GM21723 (cell line): ENCODE results near the gene RPLP2.

Experiments used
- ATAC-seq: cut with Tn5 transposase; IDR thresholded peaks from one replicate; pipeline ENCODE4 v1.9.1; 2021; ENCODE audit warnings: mild to moderate bottlenecking, moderate library complexity; ENCODE audit not compliant: unreplicated experiment

RPLP2 gene

DNA sequence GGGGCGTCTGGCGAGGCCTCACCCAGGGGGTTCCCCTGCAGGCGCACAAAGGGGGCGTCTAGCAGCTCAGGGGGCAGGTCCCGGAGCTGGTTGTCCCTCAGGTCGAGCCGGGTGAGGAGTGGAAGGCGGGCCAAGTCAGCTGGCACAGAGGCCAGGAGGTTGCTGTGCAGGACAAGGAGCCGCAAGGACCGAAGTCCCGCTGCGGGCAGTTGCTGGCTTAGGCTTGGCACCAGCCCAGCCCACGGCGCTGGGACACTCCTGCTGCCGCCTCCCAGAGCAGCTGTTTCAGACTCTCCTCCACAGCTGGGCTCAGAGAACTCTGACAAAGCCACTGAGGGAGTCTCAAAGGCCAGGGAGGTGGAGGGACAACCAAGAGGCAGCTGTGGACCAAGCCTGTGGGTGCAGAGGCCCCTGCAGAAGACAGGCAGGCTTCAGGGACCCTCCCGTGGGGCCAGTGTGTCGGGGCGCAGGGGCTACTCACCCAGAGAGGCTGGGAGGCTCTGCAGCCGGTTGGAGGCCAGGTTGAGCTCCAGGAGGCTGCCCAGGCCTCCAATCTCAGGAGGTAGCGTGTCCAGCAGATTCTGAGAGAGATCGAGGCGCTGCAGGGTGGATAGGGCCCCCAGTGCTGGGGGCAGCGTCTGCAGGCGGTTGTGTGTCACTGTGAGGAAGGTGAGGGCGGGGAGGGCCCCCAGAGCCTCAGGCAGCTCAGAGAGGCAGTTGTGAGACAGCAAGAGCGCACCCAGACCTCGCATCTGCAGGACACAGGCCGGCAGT lies 6.9 kb upstream of the RPLP2 start:
- ATAC-seq, result no peak

DNA sequence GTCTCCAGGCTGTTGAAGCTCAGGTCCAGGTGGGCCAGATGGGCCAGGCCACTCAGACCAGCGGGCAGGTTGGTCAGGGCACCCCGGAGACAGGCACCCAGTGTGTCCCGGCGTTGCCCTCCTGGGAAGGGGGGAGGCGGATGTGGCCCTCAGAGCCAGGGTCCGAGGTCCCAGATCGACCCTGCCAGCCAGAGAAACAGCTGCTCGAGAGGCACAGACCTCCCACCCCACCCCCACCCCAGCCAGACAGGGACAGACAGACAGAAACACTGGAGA lies 6.4 kb upstream of the RPLP2 start:
- no peak for ATAC-seq

DNA sequence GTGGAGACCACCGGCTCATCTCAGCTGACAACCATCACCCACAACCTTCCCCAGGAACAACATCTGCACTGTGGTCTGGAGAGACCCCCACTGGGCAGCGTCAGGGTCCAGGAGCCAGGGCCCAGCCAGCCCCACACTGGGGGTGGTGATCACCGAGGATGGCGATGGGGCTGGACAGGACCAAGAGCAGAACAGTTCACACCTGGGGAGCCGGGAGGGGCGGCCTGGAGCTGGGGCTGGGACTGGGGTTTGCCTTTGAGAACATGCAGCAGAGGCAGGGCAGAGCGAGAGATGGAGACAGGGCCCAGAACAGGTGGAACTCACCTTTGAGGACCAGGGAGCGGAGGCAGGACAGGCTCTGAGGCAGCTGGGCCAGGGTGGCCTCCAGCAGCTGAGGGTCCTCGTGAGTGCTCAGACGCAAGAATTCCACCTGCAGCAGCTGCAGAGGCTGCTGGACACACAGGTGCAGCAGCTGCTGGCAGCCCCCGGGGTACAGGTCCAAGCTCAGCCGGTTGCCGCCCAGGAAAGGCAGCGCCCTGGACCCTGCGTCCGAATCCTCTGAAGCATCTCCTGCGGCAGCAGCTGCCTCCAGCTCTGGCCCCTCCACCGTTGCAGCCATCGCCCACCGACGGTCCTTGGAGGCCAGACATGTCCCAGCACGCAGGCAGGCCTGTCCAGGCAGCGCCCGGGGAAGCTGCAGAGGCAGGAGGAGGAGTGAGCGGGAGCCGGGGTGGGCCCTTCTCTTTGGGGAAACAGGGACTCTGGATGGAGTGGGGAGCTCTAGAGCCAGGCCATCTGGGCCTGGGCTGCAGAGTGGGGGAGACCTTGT lies 5.8 kb upstream of the RPLP2 start:
- no peak for ATAC-seq

DNA sequence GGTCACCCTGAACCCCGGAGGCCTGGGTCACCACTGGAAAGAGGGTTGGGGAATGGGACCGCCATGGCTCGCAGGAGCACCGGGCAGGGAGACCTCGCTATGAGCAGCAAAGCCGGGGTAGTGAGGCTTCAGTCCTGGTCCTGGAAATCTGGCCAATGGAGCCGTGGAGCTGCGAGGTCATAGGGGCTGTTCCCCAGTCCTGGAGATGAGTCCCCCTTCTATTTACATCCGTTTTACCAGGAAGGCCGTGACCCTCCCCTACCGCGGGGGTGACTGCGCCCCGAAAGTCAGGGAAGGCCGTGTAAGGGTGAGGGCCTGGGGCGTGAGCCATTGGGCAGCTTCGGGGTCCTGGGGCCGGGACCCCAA lies 5.2 kb upstream of the RPLP2 start:
- no peak for ATAC-seq

DNA sequence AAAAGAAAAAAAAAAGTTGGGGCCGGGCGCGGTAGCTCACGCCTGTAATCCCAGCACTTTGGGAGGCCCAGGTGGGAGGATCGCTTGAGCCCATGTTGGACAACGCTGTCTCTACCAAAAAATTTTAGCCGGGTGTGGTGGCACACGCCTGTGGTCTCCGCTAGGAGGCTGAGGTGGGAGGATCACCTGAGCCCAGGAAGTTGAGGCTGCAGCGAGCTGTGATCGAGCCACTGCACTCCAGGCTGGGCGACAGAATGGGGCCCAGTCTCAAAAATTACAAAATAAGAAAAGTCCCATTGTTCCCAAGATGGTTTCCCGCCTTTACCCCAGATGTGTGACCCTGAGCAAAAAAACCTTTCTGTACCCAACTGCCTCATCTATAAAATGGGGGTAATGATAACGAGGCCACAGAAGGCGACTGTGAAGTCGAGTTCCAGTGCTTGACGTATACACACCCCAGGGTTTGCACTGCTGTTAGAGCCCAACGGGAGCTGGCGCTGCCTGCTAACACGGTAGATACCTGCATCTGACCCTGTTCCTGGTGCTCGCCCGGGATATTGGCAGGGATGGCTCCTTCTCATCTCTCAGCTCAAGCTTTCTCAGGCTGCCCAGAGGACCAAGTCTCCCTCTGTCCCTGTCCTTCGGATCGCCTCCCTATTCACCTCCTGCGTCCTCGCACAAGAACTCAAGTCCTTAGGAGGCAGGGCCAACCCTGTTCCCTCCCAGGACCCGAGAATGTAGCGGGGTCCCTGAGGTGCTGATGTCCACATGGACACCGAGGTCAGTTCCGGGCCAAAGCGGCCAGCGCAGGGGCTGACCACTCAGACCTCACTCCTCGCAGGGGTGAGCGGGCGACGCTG lies 1.1 kb upstream of the RPLP2 start:
- peak; percentile 1 for ATAC-seq

DNA sequence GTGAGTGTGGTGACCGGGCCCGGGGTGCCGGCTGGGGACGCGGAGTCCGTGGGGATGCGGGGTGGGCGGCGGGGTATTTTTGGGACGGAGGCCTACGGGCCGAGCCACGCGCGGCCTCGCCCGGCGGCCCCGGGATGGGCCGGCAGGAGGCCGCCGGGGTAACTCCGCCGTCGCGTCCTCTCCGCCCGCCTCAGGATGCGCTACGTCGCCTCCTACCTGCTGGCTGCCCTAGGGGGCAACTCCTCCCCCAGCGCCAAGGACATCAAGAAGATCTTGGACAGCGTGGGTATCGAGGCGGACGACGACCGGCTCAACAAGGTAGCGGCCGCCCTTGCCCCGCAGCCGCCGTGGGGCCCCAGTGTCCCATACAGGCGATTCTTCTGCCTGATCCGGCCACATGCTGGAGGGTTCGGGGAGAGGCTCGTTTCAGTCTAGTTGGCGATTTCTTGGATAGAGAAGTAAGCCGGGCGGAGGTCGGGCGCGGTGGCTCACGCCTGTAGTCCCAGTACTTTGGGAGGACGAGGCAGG lies 337 bp downstream of the RPLP2 start:
- peak; percentile 6 for ATAC-seq

DNA sequence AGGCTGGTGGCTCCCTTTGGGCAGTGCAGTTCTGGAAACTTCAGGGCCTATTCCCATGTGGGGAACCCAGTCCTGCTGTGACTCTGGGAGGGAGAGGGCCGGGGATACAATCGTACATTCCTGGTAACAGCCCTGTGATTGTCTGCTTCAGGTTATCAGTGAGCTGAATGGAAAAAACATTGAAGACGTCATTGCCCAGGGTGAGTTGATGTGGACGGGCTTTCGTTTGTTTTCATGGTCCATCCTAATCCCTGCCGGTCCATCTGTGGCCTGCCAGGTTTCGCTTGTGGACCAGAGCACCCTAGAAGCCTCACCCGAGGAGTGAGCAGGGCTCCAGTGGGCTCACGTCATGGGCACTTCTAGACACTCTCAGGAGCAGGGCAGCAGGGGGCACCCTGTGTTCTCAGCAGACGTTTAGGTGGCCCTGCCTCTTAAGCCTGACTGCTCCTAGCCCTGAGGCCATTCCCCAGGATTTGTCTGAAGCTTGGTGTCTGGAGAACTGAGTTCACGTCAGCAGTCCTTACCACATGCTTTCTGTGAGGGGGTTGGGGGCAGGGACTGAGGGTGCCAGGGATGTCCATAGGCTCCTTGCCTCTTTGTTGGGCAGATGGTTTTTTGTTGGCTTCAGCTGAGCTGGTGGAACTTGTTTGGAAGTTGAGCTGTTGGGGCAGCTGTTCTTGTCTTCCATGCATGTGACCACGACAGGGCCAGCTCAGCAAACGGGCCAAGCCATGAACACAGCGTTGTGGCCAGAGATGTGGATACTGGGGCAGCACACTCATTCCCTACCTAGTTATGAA lies 1.9 kb downstream of the RPLP2 start:
- ATAC-seq, result no peak

DNA sequence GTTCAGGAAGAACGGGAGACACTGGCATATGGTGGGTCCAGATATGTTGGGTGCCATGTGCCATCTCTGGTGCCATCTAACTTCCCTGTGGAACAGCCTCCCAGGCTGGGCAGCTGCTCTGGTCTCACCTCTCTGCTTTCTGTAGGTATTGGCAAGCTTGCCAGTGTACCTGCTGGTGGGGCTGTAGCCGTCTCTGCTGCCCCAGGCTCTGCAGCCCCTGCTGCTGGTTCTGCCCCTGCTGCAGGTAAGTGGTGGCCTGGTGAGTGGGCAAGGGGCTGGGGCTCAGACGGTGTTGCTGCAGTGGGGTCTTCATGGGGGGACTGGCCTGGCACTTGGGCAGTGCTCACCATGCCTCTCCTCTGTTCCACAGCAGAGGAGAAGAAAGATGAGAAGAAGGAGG lies 2.6 kb downstream of the RPLP2 start:
- no peak for ATAC-seq

DNA sequence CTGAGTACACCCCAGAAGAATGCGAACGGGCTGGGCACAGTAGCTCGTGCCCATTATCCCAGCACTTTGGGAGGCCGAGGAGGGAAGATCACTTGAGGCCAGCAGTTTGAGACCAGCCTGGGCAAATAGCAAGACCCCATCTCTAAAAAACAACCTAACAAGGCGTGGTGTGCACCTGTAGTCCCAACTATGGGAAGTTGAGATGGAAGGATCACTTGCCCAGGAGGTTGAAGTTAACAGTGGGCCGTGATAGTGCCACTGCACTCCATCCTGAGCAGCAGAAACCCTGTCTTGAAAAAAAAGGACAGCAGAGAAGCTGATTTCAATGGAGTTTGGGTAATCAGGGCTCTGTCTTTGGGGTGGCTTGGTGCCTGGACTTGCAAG lies 3.3 kb downstream of the RPLP2 start:
- ATAC-seq, result no peak

DNA sequence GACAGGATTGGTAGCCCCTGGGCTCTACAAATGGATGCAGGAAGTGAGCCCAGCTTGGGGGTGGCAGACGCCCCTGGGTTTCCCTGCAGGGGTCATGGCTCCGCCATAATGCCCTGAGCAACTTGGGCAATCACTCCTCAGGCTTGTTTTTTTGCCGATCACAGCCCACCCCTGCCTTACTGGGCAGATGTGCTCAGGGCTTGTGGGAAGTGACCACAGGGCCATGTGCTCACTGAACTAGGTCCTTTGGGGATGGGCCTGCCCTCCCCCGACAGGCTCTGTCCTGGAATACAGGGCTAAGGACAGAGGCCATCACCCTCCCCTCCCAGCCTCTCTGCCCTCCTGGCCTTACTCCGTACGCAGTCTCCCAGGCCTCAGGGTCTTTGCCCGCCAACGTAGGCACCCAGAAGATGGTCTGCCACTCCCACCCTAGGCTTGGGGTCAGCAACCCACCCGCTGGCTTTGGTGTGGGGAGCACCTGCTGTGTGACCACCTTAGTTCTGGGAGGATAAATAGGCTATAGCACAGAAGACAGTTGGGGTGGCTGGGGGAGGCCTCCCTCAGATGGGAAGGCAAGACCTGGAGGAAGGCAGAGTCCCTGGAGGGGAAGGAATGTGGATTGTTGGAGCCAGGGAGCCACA lies 3.8 kb downstream of the RPLP2 start:
- no peak for ATAC-seq

DNA sequence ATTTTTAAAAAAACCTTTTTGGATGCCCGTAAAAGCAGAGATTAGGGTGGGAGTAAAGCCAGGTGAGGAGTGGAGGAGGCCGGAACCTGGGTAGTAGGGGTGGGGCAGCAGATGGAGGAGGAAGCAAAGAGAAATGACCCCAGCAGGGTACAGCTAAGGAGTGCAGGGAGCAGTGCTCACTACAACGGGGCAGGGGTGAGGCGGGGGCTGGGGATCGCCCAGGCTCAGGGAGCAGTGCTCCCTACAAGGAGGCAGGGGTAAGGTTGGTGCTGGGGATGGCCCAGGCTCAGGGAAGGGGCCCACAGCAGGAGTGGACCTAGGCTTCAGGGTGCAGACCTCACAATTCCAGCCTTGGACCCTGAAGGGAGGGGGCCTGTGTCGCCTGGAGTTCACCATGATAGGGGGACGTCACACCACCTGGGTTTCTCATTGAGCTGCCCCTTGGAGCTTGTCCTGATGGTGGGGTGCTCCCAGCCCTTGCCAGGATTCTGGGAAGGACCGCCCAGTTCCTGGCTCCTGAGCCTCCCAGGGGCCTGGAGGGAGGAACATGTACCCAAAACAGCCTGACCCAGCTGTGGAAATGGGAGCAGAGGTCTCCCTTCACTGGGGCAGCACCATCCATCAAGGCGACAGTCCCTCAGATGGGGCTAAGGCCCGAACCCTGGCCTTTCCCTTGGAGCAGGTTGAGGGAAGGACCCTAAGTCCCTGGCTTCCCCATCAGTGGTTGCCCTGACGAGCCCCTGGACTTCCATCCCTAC lies 6.1 kb downstream of the RPLP2 start:
- no peak for ATAC-seq

DNA sequence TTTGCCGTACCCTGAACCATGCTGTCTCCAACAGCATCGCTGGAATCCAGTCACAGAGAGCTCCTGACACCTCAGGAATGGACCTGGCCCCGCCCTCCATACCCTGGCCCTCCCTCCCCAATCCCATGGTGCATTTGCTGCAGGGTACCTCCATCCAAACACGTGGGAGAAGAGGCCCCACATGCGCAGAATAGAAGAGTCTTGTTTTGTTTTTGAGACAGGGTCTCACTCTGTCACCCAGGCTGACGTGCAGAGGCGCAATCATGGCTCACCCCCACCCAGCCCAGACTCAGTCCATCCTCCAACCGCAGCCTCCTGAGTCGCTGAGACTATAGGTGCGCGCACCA lies 6.6 kb downstream of the RPLP2 start:
- no peak for ATAC-seq

DNA sequence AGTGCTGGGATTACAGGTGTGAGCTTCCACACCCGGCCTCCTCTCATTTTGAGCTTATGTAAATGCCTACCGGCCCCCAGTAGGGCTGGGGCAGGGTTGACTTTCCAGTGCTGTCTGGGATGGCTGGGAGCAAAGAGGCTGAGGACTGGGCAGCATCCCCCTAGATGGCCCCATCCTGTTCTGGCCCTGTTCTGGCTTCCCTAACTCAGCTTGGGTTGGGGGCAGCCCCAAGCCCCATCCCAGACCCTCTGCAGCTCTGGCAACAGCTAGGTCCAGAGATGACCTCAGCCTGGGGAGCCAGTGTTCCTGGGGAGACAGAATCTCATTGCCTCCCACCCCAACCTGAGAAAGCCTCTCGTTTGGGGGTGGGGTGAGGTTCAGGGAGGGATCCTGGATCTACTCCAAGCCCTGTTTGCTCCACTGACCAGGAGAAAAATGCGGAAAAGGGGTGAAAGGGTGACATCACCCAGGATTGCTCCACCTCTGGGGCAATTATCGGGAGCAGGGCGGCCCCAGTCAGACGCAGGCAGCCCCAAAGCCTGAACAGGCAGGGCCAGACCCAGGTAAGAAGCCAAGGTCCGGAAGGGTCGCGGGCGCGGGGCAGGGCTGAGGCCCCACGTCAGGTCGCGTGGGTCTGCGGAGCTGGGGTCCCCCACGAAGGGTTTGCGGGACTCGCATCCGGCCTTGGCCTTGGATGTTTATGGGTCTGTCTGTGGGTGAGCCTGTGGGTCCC lies 8.8 kb downstream of the RPLP2 start, which contains the start of gene PNPLA2:
Gene PNPLA2, plus strand, starts transcription at position 519 of the 733 bp plus-strand sequence. CDS start 805 bp downstream, outside the sequence.
- ATAC-seq, result peak; percentile 2

DNA sequence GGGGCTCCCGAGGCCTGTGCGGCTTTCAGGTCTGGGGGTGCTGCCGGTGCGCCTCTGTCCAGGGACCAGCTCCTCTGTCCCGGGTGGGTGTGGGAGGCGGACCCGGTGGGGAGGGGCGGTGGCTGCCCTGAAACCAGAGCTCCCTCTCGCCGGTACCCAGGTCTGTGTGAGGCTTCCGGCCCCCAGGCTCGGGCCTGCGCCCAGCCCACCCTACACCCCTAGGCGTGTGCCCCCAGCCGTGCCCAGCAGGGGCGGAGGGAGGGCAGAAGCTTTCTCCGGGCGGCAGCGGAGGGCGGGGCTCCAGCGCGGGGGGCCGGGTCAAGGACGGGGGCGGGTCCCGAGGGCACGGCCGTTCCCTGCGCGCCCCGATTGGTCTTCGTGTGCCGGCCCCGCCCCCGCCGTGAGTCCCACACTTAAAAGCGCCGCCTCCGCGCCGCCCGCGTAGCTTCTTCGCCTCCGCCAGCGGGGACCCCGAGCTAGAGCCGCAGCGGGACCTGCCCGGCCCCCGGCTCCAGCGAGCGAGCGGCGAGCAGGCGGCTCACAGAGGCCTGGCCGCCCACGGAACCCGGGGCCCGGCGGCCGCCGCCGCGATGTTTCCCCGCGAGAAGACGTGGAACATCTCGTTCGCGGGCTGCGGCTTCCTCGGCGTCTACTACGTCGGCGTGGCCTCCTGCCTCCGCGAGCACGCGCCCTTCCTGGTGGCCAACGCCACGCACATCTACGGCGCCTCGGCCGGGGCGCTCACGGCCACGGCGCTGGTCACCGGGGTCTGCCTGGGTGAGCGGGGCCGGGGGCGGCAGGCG lies 9.6 kb downstream of the RPLP2 start:
- peak; percentile 61 for ATAC-seq

DNA sequence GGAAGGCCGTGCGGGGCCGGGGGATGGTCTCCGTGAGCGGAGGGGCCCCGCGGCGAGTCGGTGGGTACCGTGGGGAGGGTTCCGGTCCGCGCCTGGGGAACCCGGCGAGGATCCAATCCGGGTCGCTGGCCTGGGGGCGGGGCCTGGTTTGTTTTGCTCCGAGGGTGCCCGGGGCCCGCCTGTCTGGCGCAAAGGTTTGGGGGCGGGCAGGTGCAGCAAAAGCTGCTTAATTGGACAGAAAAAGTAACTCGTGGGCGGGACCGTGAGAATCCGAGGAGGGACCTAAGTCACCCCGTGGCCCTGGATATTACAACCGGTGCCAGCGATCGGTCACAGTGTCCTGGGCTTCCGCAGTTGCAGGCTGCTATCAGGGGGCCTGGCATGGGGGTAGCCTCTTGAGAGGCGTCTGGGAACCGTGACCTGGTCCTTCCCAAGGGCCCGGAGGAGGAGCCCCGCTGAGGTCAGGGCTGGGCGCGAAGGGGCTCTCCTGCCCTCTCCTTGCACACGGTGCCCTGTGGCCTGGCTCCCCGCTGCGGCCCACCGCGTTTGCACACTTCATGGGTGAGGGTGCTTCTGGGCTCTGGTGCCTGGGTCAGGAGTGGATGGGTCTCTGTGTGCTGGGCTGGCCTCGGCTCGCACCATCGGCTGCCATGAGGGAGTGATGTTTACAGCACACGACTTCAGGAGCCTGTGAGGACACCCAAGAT lies 10.3 kb downstream of the RPLP2 start:
- ATAC-seq, result peak; percentile 63

DNA sequence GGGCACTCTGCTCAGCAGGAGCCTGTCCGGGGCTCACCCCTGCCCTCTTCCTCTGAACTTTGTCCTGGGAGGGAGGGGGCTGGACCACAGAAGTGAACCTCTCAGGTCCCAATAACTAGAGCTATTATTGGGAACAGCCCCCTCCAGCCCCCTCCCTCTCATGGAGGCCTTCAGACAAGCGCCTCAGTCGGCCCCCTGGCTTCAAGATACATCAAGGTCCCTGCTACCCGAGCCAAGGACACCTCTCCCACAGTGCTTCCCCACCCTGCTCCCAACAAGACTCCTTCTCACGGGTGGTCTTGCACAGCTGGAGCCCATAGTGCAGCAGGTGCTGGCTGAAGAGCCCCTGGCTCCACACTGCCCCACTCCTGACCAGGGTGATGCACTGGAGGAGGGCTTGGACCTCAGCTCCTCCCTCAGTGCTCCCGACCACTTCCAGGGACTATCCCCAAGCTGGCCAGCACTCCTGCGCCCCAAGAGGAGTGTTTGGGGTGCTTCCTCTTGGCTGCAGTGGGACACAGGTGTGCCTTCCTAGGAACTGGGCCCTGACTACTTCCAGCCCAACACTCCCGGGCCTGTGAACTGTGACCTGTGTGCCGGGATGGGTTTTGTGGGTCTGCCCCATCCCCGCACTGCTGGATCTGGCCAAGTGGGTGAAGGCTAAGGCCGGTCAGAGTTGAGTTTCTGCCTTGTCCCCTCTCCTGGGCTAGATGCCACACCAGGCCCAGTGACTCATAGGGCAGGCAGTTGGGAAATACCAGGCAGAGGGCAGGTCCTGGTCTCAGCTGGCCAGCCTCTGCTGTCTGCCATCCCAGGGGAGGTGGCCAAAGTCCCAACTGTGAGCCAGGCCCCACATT lies 11.1 kb downstream of the RPLP2 start:
- no peak for ATAC-seq
